Measurements from ENCODE around the gene ZFR. TPM values are rescaled to one million over a fixed set of nuclear protein-coding genes. Genes with fewer than 3 reads are reported as not detected.

The ZFR gene
- total RNA-seq, 1 experiment from 2014 or later, result 62.4 TPM

GRCh38 chr5:32422697-32423096, 21.8 kb downstream of the ZFR start:
- no peaks in the 10 kb centered on the region for H3K23me2 ChIP-seq (ENCODE audit: insufficient read length, low read depth, low read length, poor library complexity, severe bottlenecking)
- no peak overlapping the region for H3K4me3 Mint-ChIP-seq
- no peak for DNase-seq
- H2BK120ac ChIP-seq (ENCODE audit: low read depth, low read length, poor library complexity, severe bottlenecking), result no peak overlapping the region
- peaks cover 4% of the 10 kb centered on the region for H3K79me1 ChIP-seq (ENCODE audit: insufficient read depth, low read depth, low read length, poor library complexity, severe bottlenecking)
- H3K27ac Mint-ChIP-seq, result peak overlapping the region in 1 of 3 experiments; percentile 44; a peak in 1 of 7 replicates
- no peak for TF ChIP-seq CTCF (conservative IDR thresholded peaks at IDR 0.05)
- no CpG with 5 or more reads among the region's 4 CpGs for WGBS (ENCODE audit: extremely low coverage, insufficient read length, low lambda C conversion rate)
- H3K4me2 ChIP-seq (ENCODE audit: insufficient read depth, insufficient read length, low read length), result no peak overlapping the region
- no peaks in the 10 kb centered on the region for H4K20me1 ChIP-seq (ENCODE audit: control insufficient read depth, insufficient read depth, insufficient read length)
- no peak overlapping the region for H3K14ac ChIP-seq (ENCODE audit: insufficient read depth, low read length)
- H3K4me1 Mint-ChIP-seq, result peaks cover 10% of the 10 kb centered on the region in 2 experiments
- no peak overlapping the region for H3K27ac ChIP-seq (ENCODE audit: insufficient read length, low read depth, low read length)
- no peak overlapping the region for H2BK15ac ChIP-seq (ENCODE audit: low read depth, low read length)
- no peak overlapping the region for H4K8ac ChIP-seq (replicated peaks; ENCODE audit: insufficient read length, low read depth, low read length)
- H3K18ac ChIP-seq (ENCODE audit: insufficient read length, low read depth, low read length), result no peak overlapping the region
- H2BK20ac ChIP-seq (ENCODE audit: low read depth, low read length, poor library complexity, severe bottlenecking), result no peak overlapping the region
- no peak overlapping the region for H2BK5ac ChIP-seq (ENCODE audit: insufficient read length, low read length)
- no peaks in the 10 kb centered on the region; the same call in 1 of the 2 replicates for H3K27me3 ChIP-seq (ENCODE audit: insufficient read depth, low read length)
- H3K4me1 ChIP-seq (ENCODE audit: insufficient read depth, low read length), result no peaks in the 10 kb centered on the region
- no peak overlapping the region for H2AK5ac ChIP-seq (ENCODE audit: insufficient read length, low read length)
- no peak overlapping the region for H3T11ph ChIP-seq (ENCODE audit: low read length)
- no peak overlapping the region for H4K5ac ChIP-seq (ENCODE audit: insufficient read length, low read depth, low read length)
- no peaks in the 10 kb centered on the region for H3K9me3 ChIP-seq (ENCODE audit: control insufficient read depth, low read depth, low read length)
- H4K91ac ChIP-seq (ENCODE audit: insufficient read length, low read depth, low read length), result no peak overlapping the region
- H3K9me3 Mint-ChIP-seq, result peaks cover 16 to 18% of the 10 kb centered on the region in 2 experiments
- no peak overlapping the region for H3K23ac ChIP-seq (ENCODE audit: insufficient read length, low read depth, low read length)
- no peak overlapping the region for H2AFZ ChIP-seq (ENCODE audit: low read length)
- no peaks in the 10 kb centered on the region for H3K27me3 Mint-ChIP-seq (ENCODE audit: low read depth)
- H3K36me3 Mint-ChIP-seq (ENCODE audit: insufficient read depth in 1 of 3, low read depth in 3 of 3), result peaks cover 21 to 41% (median 22%) of the 10 kb centered on the region in 3 experiments
- H2BK12ac ChIP-seq (ENCODE audit: insufficient read length, low read depth, low read length), result no peak overlapping the region
- peaks cover 17% of the 10 kb centered on the region; the same call in 1 of the 2 replicates for H3K79me2 ChIP-seq (ENCODE audit: insufficient read depth, low read length)
- no peak overlapping the region for H3K9ac ChIP-seq (ENCODE audit: extremely low read depth, insufficient read length, low read length)
- no peak overlapping the region for H3K56ac ChIP-seq (ENCODE audit: insufficient read length, low read depth, low read length)
- H3K4ac ChIP-seq (ENCODE audit: low read depth, low read length), result no peak overlapping the region
